HepG2 (cell line): ENCODE measurements around the gene ZNF217. TPM values are rescaled to one million over a fixed set of nuclear protein-coding genes. Genes with fewer than 3 reads are reported as not detected.

Source experiments
- CHCHD3 ChIP-seq: sonication (generic); formaldehyde crosslinking; IDR thresholded peaks from 2 replicates; pipeline ENCODE4 v1.8.0; 2022; ENCODE audit warnings: mild to moderate bottlenecking, missing genetic modification reagents, moderate library complexity
- CREB1 ChIP-seq, 2 experiments: fragments of 450-650 bp in 1 of 2; IDR thresholded peaks; 2 replicates each; pipeline ENCODE4 v1.6.1; 2016 to 2017; ENCODE audit warnings: control low read depth in 1 of 2, mild to moderate bottlenecking in 1 of 2, missing compliant biosample characterization in 1 of 2, missing genetic modification characterization in 1 of 2
- EZH2 ChIP-seq: conservative IDR thresholded peaks from 2 replicates; pipeline ENCODE4 v1.6.1; 2012; ENCODE audit warnings: mild to moderate bottlenecking, low read depth, low read length, moderate library complexity
- HOXD1 ChIP-seq: sonication (generic); formaldehyde crosslinking; IDR thresholded peaks from 2 replicates; pipeline ENCODE4 v1.5.0; 2020; ENCODE audit warnings: missing genetic modification reagents
- IKZF4 ChIP-seq: sonication (generic); formaldehyde crosslinking; IDR thresholded peaks from 2 replicates; pipeline ENCODE4 v1.5.1; 2020; ENCODE audit warnings: borderline replicate concordance, mild to moderate bottlenecking, low read depth, missing genetic modification reagents; ENCODE audit errors: not compliant biosample characterization
- KLF11 ChIP-seq: IDR thresholded peaks from 2 replicates; pipeline ENCODE4 v1.6.1; 2016; ENCODE audit warnings: missing compliant biosample characterization
- MIXL1 ChIP-seq: IDR thresholded peaks from 2 replicates; pipeline ENCODE4 v1.6.1; 2016
- PHF20 ChIP-seq: sonication (generic); formaldehyde crosslinking; IDR thresholded peaks from 2 replicates; pipeline ENCODE4 v1.5.0; 2020; ENCODE audit warnings: mild to moderate bottlenecking, missing genetic modification reagents
- PLRG1 ChIP-seq: fragments of 450-650 bp; conservative IDR thresholded peaks from 2 replicates; pipeline ENCODE4 v1.6.1; 2016
- RFX3 ChIP-seq: IDR thresholded peaks from 2 replicates; pipeline ENCODE4 v1.6.1; 2016; ENCODE audit warnings: missing biosample characterization, missing genetic modification reagents
- TCF12 ChIP-seq, 2 experiments: fragments of 450-650 bp in 1 of 2; sonication (generic) in 1 of 2; formaldehyde crosslinking in 1 of 2; IDR thresholded peaks; 2 replicates each; pipeline versions ENCODE4 v1.6.1 to v1.8.0; 2017 to 2022; ENCODE audit warnings: antibody characterized with exemption in 1 of 2, mild to moderate bottlenecking in 1 of 2, missing genetic modification reagents in 1 of 2, moderate library complexity in 1 of 2
- ZNF121 ChIP-seq: sonication (generic); formaldehyde crosslinking; IDR thresholded peaks from 2 replicates; pipeline ENCODE4 v1.5.0; 2020; ENCODE audit warnings: mild to moderate bottlenecking, missing genetic modification reagents
- ZNF567 ChIP-seq: sonication (generic); formaldehyde crosslinking; IDR thresholded peaks from 2 replicates; pipeline ENCODE4 v1.8.1; 2023; ENCODE audit warnings: mild to moderate bottlenecking, missing genetic modification reagents, borderline replicate concordance
- ZNF607 ChIP-seq: sonication (generic); formaldehyde crosslinking; IDR thresholded peaks from 2 replicates; pipeline ENCODE4 v1.5.1; 2020; ENCODE audit warnings: missing genetic modification reagents, mild to moderate bottlenecking, borderline replicate concordance
- ZNF678 ChIP-seq: sonication (generic); formaldehyde crosslinking; IDR thresholded peaks from 2 replicates; pipeline ENCODE4 v1.4.0; 2020; ENCODE audit warnings: mild to moderate bottlenecking, missing genetic modification reagents
- ZNF747 ChIP-seq: sonication (generic); formaldehyde crosslinking; IDR thresholded peaks from 2 replicates; pipeline ENCODE4 v1.8.1; 2023; ENCODE audit warnings: missing genetic modification reagents, mild to moderate bottlenecking, borderline replicate concordance
- ZNF766 ChIP-seq: sonication (generic); formaldehyde crosslinking; IDR thresholded peaks from 2 replicates; pipeline ENCODE4 v1.5.0; 2020; ENCODE audit warnings: missing genetic modification reagents, borderline replicate concordance
- ZNF83 ChIP-seq: sonication (generic); formaldehyde crosslinking; IDR thresholded peaks from 2 replicates; pipeline ENCODE4 v1.4.0; 2020; ENCODE audit warnings: missing genetic modification reagents, mild to moderate bottlenecking, borderline replicate concordance
- ZSCAN12 ChIP-seq: sonication (generic); formaldehyde crosslinking; IDR thresholded peaks from 2 replicates; pipeline ENCODE4 v1.9.0; 2021; ENCODE audit warnings: mild to moderate bottlenecking, missing genetic modification reagents
- polyA plus RNA-seq, 8 experiments: library from polyadenylated mRNA; depleted of rRNA in 3 of 8; stranded (reverse) in 7 of 8; unstranded in 1 of 8; fragments of >200 nt; fragmentation: Illumina TruSeq in 4 of 8; extraction: Trizol in 4 of 8; gene quantifications; 2 replicates each; pipeline versions ENCODE4 v1.2.1 to v1.2.3, GENCODE V29; 2011 to 2016; ENCODE audit warnings: low read depth in 4 of 8, missing spikeins in 1 of 8, mixed read lengths in 1 of 8; ENCODE audit not compliant: insufficient read depth in 1 of 8
- total RNA-seq, 5 experiments: library from RNA; depleted of rRNA; stranded (reverse); fragments of >200 nt; fragmentation: Illumina TruSeq; extraction: Trizol; gene quantifications; 2 replicates each; pipeline ENCODE4 v1.2.3, GENCODE V29; 2016; ENCODE audit warnings: low read depth in 1 of 5
- TF ChIP-seq, protein P1 (sequence below): IDR thresholded peaks from 2 replicates; pipeline ENCODE4 v1.6.1; 2016
- TF ChIP-seq, protein P2 (sequence below): IDR thresholded peaks from 2 replicates; pipeline ENCODE4 v1.6.1; 2016; ENCODE audit warnings: control low read depth
- TF ChIP-seq, protein P3 (sequence below): sonication (generic); formaldehyde crosslinking; IDR thresholded peaks from 2 replicates; pipeline ENCODE4 v1.4.0; 2020; ENCODE audit warnings: mild to moderate bottlenecking, low read depth, missing genetic modification reagents
- TF ChIP-seq, protein P4 (sequence below), 2 experiments: fragments of 450-650 bp in 1 of 2; sonication (generic) in 1 of 2; formaldehyde crosslinking; IDR thresholded peaks; 2 replicates each; pipeline versions ENCODE4 v1.5.0 to v1.8.0; 2020 to 2022; ENCODE audit warnings: mild to moderate bottlenecking in 1 of 2, missing genetic modification reagents in 1 of 2

The ZNF217 gene
- total and polyA plus RNA-seq, 2 of the 13 experiments (the other 11 are each of a cell fraction or from before 2014, with no cell fraction given), result 22.3 to 29.8 TPM

DNA sequence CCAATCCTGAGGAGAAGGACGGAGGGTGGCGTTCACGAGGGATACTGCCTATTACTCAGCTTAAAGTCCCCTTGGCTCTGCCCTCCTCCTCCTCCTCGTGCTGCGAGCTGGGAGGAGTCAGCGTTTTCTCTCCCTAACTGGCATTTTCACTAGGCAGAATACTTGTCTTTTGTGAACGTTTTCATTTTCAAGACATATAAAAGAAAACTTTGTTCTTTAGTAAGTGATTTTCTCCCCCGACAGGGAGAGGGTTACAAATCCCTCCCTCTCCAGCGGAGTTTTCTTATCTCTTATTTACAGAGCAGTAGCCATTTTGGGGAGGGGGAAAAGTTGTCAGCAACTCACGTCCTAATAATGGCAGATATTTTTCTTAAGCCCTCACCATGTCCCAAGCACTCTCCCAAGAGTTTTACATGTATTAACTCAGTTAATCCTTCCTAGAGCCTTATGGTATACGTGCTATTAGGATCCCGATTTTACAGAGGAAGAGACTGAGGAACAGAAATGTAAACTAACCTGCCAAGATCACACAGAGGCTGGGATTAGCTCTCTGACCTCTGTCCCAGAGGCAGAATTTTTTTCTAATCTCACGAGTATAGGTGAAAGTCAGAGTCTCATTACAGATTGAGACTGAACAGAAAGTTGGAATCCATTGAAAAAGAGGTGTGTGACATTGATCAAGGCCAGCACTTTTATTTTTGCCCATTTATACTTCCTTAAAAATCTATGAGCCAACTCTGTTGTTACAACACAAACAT lies 30.0 kb upstream of the ZNF217 start (continued):
- TF ChIP-seq MIXL1 (CRISPR knock-in tag) (peak; percentile 64; the same call in 1 of the 2 replicates), ZNF678 (CRISPR knock-in tag) (no peak), IKZF4 (no peak), ZNF567 (CRISPR knock-in tag) (no peak), ZNF121 (CRISPR knock-in tag) (no peak; the same call in 1 of the 2 replicates), RFX3 (CRISPR knock-in tag) (0 out of 2 replicates have a peak, but pooled peaks have one; percentile 32), TCF12 (IDR thresholded peaks at IDR 0.05) (no peak), TCF12 (CRISPR knock-in tag; IDR thresholded peaks at IDR 0.05) (no peak; the same call in 1 of the 2 replicates), ZNF747 (CRISPR knock-in tag) (no peak), ZNF766 (CRISPR knock-in tag) (no peak), HOXD1 (CRISPR knock-in tag) (0 out of 2 replicates have a peak, but pooled peaks have one; percentile 35), ZNF607 (CRISPR knock-in tag) (0 out of 2 replicates have a peak, but pooled peaks have one; percentile 73), ZSCAN12 (CRISPR knock-in tag) (peak; percentile 92), CHCHD3 (CRISPR knock-in tag) (no peak), EZH2 (no peak), CREB1 (IDR thresholded peaks at IDR 0.05) (no peak), CREB1 (CRISPR knock-in tag; IDR thresholded peaks at IDR 0.05) (peak; percentile 60), ZNF83 (no peak), PHF20 (CRISPR knock-in tag) (no peak), KLF11 (no peak; the same call in 1 of the 2 replicates), PLRG1 (no peak)
- TF ChIP-seq, protein P1, sequence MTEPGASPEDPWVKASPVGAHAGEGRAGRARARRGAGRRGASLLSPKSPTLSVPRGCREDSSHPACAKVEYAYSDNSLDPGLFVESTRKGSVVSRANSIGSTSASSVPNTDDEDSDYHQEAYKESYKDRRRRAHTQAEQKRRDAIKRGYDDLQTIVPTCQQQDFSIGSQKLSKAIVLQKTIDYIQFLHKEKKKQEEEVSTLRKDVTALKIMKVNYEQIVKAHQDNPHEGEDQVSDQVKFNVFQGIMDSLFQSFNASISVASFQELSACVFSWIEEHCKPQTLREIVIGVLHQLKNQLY (CRISPR knock-in tag), result peak; percentile 87
- TF ChIP-seq, protein P2, sequence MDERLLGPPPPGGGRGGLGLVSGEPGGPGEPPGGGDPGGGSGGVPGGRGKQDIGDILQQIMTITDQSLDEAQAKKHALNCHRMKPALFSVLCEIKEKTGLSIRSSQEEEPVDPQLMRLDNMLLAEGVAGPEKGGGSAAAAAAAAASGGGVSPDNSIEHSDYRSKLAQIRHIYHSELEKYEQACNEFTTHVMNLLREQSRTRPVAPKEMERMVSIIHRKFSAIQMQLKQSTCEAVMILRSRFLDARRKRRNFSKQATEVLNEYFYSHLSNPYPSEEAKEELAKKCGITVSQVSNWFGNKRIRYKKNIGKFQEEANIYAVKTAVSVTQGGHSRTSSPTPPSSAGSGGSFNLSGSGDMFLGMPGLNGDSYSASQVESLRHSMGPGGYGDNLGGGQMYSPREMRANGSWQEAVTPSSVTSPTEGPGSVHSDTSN (CRISPR knock-in tag), result no peak
- TF ChIP-seq, protein P3, sequence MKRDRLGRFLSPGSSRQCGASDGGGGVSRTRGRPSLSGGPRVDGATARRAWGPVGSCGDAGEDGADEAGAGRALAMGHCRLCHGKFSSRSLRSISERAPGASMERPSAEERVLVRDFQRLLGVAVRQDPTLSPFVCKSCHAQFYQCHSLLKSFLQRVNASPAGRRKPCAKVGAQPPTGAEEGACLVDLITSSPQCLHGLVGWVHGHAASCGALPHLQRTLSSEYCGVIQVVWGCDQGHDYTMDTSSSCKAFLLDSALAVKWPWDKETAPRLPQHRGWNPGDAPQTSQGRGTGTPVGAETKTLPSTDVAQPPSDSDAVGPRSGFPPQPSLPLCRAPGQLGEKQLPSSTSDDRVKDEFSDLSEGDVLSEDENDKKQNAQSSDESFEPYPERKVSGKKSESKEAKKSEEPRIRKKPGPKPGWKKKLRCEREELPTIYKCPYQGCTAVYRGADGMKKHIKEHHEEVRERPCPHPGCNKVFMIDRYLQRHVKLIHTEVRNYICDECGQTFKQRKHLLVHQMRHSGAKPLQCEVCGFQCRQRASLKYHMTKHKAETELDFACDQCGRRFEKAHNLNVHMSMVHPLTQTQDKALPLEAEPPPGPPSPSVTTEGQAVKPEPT (CRISPR knock-in tag), result no peak
- TF ChIP-seq, protein P4, sequence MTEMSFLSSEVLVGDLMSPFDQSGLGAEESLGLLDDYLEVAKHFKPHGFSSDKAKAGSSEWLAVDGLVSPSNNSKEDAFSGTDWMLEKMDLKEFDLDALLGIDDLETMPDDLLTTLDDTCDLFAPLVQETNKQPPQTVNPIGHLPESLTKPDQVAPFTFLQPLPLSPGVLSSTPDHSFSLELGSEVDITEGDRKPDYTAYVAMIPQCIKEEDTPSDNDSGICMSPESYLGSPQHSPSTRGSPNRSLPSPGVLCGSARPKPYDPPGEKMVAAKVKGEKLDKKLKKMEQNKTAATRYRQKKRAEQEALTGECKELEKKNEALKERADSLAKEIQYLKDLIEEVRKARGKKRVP (CRISPR knock-in tag; IDR thresholded peaks at IDR 0.05), result no peak
